ENCODE data around the gene CREB5.

CREB5 gene

GRCh38 chr7:28606421-28606820, 194.1 kb downstream of the CREB5 start:
- Histone ChIP-seq H3K4me1 (ENCODE audit: insufficient read depth, low read length, poor library complexity, severe bottlenecking) (peaks cover 54% of the 10 kb centered on the region), H3K4me3 (ENCODE audit: low read length, poor library complexity, severe bottlenecking) (no peak overlapping the region), H3K9ac (ENCODE audit: low read depth, low read length, poor library complexity, severe bottlenecking) (no peak overlapping the region), H3K79me2 (ENCODE audit: insufficient read depth, low read length) (no peaks in the 10 kb centered on the region), H3K4me2 (ENCODE audit: low read depth, low read length, poor library complexity, severe bottlenecking) (peak overlapping the region; percentile 55), H3K27me3 (ENCODE audit: insufficient read depth, low read length, poor library complexity, severe bottlenecking) (no peaks in the 10 kb centered on the region), H2AFZ (ENCODE audit: low read length) (peak overlapping the region; percentile 61), H3K9me2 (replicated peaks; ENCODE audit: low read depth, low read length) (no peaks in the 10 kb centered on the region), H3K36me3 (ENCODE audit: insufficient read depth, low read length) (no peaks in the 10 kb centered on the region), H4K20me1 (ENCODE audit: insufficient read depth, low read length, poor library complexity, severe bottlenecking) (no peaks in the 10 kb centered on the region), H3F3A (ENCODE audit: low read depth) (peaks cover 4% of the 10 kb centered on the region; the same call in 1 of the 2 replicates), H3K9me3 (ENCODE audit: insufficient read depth, low read depth, low read length) (no peaks in the 10 kb centered on the region)
- TF ChIP-seq EZH2phosphoT487 (IDR thresholded peaks at IDR 0.05; ENCODE audit: borderline replicate concordance) (no peak), CTCF (conservative IDR thresholded peaks at IDR 0.05; ENCODE audit: low read length) (no peak)

GRCh38 chr7:28607855-28608193, 195.5 kb downstream of the CREB5 start:
- Histone ChIP-seq H3K27me3 (ENCODE audit: insufficient read depth, low read length, poor library complexity, severe bottlenecking) (no peaks in the 10 kb centered on the region), H3F3A (ENCODE audit: low read depth) (peaks cover 4% of the 10 kb centered on the region; the same call in 1 of the 2 replicates), H3K4me3 (ENCODE audit: low read length, poor library complexity, severe bottlenecking) (no peak overlapping the region), H2AFZ (ENCODE audit: low read length) (peak overlapping the region; percentile 73), H3K36me3 (ENCODE audit: insufficient read depth, low read length) (no peaks in the 10 kb centered on the region), H3K4me2 (ENCODE audit: low read depth, low read length, poor library complexity, severe bottlenecking) (peak overlapping the region; percentile 40), H3K9me2 (replicated peaks; ENCODE audit: low read depth, low read length) (no peaks in the 10 kb centered on the region), H3K79me2 (ENCODE audit: insufficient read depth, low read length) (no peaks in the 10 kb centered on the region), H3K9me3 (ENCODE audit: insufficient read depth, low read depth, low read length) (no peaks in the 10 kb centered on the region), H3K9ac (ENCODE audit: low read depth, low read length, poor library complexity, severe bottlenecking) (peak overlapping the region; percentile 37), H3K4me1 (ENCODE audit: insufficient read depth, low read length, poor library complexity, severe bottlenecking) (peaks cover 54% of the 10 kb centered on the region), H4K20me1 (ENCODE audit: insufficient read depth, low read length, poor library complexity, severe bottlenecking) (no peaks in the 10 kb centered on the region)
- TF ChIP-seq CTCF (conservative IDR thresholded peaks at IDR 0.05; ENCODE audit: low read length), result no peak
- TF ChIP-seq EZH2phosphoT487 (IDR thresholded peaks at IDR 0.05; ENCODE audit: borderline replicate concordance), result no peak

- no peaks in the 10 kb centered on the region for H4K20me1 ChIP-seq (ENCODE audit: insufficient read depth, low read length, poor library complexity, severe bottlenecking)
- H3K9ac ChIP-seq (ENCODE audit: low read depth, low read length, poor library complexity, severe bottlenecking), result peak overlapping the region; percentile 37
- no peaks in the 10 kb centered on the region for H3K27me3 ChIP-seq (ENCODE audit: insufficient read depth, low read length, poor library complexity, severe bottlenecking)
- H3K4me1 ChIP-seq (ENCODE audit: insufficient read depth, low read length, poor library complexity, severe bottlenecking), result peaks cover 54% of the 10 kb centered on the region
- peak overlapping the region; percentile 73 for H2AFZ ChIP-seq (ENCODE audit: low read length)
- peak overlapping the region; percentile 40 for H3K4me2 ChIP-seq (ENCODE audit: low read depth, low read length, poor library complexity, severe bottlenecking)
- H3K79me2 ChIP-seq (ENCODE audit: insufficient read depth, low read length), result no peaks in the 10 kb centered on the region
- no peaks in the 10 kb centered on the region for H3K9me3 ChIP-seq (ENCODE audit: insufficient read depth, low read depth, low read length)
- H3K36me3 ChIP-seq (ENCODE audit: insufficient read depth, low read length), result no peaks in the 10 kb centered on the region
- no peak overlapping the region for H3K4me3 ChIP-seq (ENCODE audit: low read length, poor library complexity, severe bottlenecking)
- TF ChIP-seq EZH2phosphoT487 (IDR thresholded peaks at IDR 0.05; ENCODE audit: borderline replicate concordance) (no peak), CTCF (conservative IDR thresholded peaks at IDR 0.05; ENCODE audit: low read length) (no peak)
- peaks cover 4% of the 10 kb centered on the region; the same call in 1 of the 2 replicates for H3F3A ChIP-seq (ENCODE audit: low read depth)
- H3K9me2 ChIP-seq (replicated peaks; ENCODE audit: low read depth, low read length), result no peaks in the 10 kb centered on the region
These were observed 195.9 kb downstream of the CREB5 start for GRCh38 chr7:28608237-28608656.

Data from Loucy (cell line).